GM18858 (cell line): ENCODE data around the gene KCNQ5.
"Not testable (repeated sequence)": the region's sequence is repeated elsewhere in the genome, so short reads cannot be mapped to it uniquely, and the experiment has no call there.

Source experiments
- ATAC-seq: cut with Tn5 transposase; IDR thresholded peaks from one replicate; pipeline ENCODE4 v1.9.1; 2021; ENCODE audit not compliant: unreplicated experiment

Gene KCNQ5

DNA sequence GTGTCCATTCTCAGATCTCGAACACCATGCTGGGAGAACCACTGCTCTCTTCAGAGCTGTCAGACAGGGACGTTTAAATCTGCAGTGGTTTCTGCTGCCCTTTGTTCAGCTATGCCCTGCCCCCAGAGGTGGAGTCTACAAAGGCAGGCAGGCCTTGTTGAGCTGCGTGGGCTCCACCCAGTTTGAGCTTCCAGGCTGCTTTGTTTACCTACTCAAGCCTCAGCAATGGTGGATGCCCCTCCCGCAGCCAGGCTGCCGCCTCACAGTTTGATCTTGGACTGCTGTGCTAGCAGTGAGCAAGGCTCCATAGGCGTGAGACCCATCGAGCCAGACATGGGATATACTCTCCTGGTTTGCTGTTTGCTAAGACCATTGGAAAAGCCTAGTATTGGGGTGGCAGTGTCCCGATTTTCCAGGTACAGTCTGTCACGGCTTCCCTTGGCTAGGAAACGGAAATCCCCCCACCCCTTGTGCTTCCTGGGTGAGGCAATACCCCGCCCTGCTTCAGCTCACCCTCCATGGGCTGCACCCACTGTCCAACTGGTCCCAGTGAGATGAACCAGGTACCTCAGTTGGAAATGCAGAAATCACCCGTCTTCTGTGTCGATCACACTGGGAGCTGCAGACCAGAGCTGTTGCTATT is 362.4 kb downstream of the KCNQ5 start:
- not testable (repeated sequence) for ATAC-seq

- no peak for ATAC-seq
These were observed 363.3 kb downstream of the KCNQ5 start for GRCh38 chr6:72984981-72985665.

- no peak for ATAC-seq
These were observed 365.4 kb downstream of the KCNQ5 start for GRCh38 chr6:72987301-72987700.

DNA sequence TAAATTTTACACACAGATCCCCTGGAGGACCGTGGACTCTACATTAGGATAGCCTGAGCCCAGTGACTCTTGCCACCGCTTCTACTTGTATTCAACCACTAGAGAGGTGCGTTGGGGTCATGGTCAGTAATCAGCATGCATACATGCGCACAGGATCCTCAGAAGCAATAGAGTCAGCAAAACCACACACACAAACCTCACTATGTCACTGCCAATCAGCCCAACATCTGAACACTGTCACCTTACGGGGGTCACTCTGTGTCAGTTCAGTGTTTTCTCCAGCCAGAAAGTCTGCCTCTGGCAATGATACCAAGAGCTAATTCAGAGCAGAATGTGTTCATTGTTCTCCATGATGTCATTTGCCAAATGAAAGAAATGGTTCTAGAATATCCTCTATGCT is 378.1 kb downstream of the KCNQ5 start:
- no peak for ATAC-seq

- no peak for ATAC-seq
These were observed 378.6 kb downstream of the KCNQ5 start for GRCh38 chr6:73000460-73000859.

- ATAC-seq, result no peak
These were observed 380.7 kb downstream of the KCNQ5 start for GRCh38 chr6:73002588-73002987.

DNA sequence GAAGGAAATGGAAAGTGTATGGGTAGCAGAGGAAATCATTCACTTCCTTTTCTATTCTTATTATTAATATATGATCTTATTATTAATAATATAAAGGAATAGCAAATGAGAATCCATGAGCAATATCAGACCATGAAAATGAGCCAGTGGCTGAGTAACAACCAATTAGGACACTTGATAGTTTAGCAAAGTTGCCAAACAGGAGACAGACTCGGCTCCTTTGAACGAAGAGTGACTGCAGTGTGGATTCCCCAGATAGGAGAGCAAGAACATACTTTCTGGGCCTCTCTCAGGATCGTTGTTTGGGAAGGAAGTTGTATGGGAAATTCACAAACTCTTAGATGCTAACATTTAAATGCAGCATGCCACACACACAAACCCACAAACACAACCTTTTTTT is 381.4 kb downstream of the KCNQ5 start:
- no peak for ATAC-seq

DNA sequence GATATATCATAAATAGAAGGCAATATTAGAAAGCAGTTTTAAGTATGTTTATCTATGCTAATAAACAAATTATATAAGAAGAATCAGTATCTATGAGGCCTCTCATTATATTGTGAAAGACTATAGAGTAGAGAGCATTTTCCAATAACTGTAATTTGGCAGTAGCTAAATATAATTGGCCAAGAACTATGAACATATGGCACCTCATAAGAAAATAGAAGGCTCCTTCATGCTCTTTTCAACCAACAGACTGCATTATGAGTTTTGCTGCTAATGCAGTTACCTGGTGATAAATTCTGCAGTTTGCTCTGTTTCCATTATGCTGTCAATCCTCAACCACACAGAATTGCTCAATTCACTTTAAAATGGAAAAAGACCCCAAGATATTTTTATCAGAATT is 382.4 kb downstream of the KCNQ5 start:
- no peak for ATAC-seq

- no peak for ATAC-seq
These were observed 383.0 kb downstream of the KCNQ5 start for GRCh38 chr6:73004861-73005260.

GRCh38 chr6:73006146-73006545 is 384.3 kb downstream of the KCNQ5 start:
- no peak for ATAC-seq

GRCh38 chr6:73011945-73012344 is 390.1 kb downstream of the KCNQ5 start:
- ATAC-seq, result no peak

- no peak for ATAC-seq
These were observed 395.6 kb downstream of the KCNQ5 start for GRCh38 chr6:73017476-73017875.

DNA sequence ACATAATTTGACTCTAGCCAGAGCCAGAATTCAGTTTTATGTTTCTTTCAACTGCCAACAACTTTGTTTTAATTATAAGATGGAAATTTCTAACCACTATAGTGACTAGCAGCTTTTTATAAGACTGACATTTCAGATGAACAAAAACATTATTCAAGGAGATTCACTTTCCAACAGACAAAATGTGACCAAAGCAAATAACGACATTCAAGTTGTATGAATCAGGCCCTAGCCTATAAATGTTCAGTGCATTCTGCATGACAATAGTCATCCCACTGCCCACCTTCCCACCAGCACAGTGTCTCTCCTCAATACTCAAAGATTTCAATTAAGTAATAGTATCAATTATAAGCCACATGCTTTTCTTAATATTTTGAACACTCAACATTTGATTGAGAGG is 402.7 kb downstream of the KCNQ5 start:
- ATAC-seq, result no peak

- ATAC-seq, result no peak
These were observed 405.8 kb downstream of the KCNQ5 start for GRCh38 chr6:73027691-73028090.

DNA sequence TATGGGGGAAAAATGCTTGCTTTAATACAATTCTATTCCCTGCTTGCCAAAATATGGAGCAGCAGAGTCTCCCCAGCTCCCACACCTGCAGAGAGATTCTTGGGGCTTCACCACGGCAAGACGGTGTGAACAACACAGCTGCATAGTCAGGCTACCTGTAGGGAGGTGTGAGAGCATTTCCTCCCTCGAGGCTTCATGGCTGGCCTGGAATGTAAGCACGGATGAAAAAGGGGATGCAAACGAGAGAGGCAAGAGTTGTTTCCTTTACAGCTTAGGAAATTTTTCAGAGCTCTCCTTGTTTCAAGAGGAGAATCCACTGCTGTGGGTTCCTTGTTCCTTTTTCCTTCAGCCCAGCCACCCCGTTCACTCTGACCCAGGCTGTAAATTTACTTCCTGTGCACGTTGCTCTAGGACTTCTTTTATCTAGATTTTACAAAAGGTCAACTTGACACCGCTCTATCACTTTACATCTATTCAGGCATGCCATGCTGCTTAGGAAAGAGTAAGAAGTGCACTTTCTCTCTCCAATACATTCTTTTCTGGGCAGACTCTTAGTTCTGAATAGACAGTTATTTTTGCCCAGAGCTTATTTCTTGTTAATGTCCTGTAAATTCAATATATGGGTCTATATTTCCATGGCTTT is 406.4 kb downstream of the KCNQ5 start:
- no peak for ATAC-seq

- ATAC-seq, result no peak
These were observed 407.1 kb downstream of the KCNQ5 start for GRCh38 chr6:73028893-73029450.

GRCh38 chr6:73030257-73030656 is 408.4 kb downstream of the KCNQ5 start:
- ATAC-seq, result peak; percentile 70

- ATAC-seq, result no peak
These were observed 409.2 kb downstream of the KCNQ5 start for GRCh38 chr6:73030791-73031782.

- no peak for ATAC-seq
These were observed 410.7 kb downstream of the KCNQ5 start for GRCh38 chr6:73032586-73032985.

DNA sequence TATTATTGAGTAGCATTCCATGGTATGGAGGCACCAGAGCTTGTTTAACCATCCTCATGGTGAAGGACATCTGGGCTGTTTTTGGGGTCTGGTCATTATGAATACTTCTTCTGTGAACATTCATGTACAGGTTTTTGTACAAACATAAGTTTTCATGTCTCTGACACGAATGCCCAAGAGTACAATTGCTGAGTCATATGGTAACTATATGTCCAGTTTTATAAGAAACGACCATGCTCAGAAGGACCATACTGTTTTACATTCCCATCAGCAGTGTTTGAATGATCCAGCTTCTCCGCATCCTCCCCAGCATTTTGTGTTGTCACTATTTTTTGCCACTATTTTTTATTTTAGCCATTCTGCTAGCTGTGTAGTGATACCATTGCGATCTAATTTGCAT is 414.8 kb downstream of the KCNQ5 start:
- no peak for ATAC-seq

DNA sequence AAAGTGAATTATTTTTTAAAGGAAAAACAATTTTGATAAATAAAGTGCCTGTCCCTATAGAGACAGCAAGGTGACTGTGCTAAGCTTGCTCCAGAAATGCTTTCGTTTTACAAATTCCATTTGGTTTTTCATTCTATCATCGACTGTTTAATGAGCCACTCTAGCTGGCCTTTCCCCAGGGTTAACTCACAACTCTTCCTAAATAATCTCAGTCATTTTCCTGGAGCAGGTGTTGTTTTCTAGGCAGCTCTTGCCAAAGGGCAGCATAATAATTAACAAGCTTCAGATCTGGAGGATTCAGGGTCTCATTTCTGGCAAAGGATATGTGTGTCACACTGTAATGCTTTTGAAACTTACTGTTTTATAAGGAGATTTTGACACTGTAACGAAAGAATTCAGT is 419.2 kb downstream of the KCNQ5 start:
- ATAC-seq, result no peak
